Neural progenitor cell (in vitro differentiated cells): ENCODE data around the gene RCE1.

Experiments used
- EZH2 ChIP-seq: fragments of 200-600 bp; sonication (generic); IDR thresholded peaks from 2 replicates; pipeline ENCODE4 v1.6.1; 2017; ENCODE audit warnings: antibody characterized with exemption, mild to moderate bottlenecking, moderate library complexity
- EZH2phosphoT487 ChIP-seq: fragments of 200-600 bp; sonication (generic); IDR thresholded peaks from 2 replicates; pipeline ENCODE4 v1.6.1; 2017; ENCODE audit warnings: antibody characterized with exemption

DNA sequence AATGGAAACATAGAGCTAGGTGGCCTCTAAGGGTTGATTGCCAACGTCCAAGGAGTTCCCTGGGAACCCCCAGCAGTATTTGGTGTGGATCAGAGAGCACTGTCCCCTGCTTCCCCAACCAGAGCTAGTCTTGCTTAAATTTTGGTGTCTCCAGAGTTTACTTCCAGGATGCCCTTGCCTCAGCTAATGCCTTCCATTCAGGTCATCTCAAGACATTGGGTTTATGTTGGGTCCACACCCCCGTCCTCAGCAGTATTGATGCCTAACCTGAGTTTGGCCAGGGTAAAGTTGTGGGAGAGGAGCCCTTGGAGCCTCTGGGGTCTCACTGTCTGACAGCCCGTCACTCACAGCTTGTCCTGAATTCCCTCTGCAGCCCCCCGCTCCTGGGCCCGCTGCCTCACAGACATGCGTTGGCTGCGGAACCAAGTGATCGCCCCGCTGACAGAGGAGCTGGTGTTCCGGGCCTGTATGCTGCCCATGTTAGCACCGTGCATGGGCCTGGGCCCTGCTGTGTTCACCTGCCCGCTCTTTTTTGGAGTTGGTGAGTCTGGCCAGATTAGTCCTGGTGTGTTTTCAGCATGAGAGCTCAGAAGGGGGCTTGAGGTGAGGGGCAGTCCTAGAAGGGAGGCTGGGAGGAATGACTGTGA, 1.4 kb downstream of the RCE1 start:
- TF ChIP-seq EZH2phosphoT487, result no peak
- no peak for TF ChIP-seq EZH2
